Mesenchymal stem cell (in vitro differentiated cells and primary cell): Measurements from ENCODE around the gene ATP5MC2.
A peak's percentile ranks its signal among the peaks of the same experiment; 100 is the strongest.

ENCODE experiments used
- DNase-seq: peaks from one replicate; pipeline ENCODE4 v3.0.0-alpha.2; 2013
- H2AFZ ChIP-seq: one replicate; pipeline ENCODE4 v1.6.1; 2013; ENCODE audit warnings: low read depth, mild to moderate bottlenecking, control low read depth, inconsistent platforms, low read length, moderate library complexity
- H2AK5ac ChIP-seq: 2 replicates; pipeline ENCODE4 v1.6.1; 2013; ENCODE audit warnings: low read length, moderate library complexity, mild to moderate bottlenecking, inconsistent platforms; ENCODE audit not compliant: severe bottlenecking
- H2BK120ac ChIP-seq: one replicate; pipeline ENCODE4 v1.6.1; 2013; ENCODE audit warnings: low read depth, mild to moderate bottlenecking, inconsistent platforms, low read length, moderate library complexity
- H2BK12ac ChIP-seq, 2 experiments: one replicate each; pipeline ENCODE4 v1.6.1; 2013; ENCODE audit warnings: inconsistent platforms in 2 of 2, low read length in 2 of 2, mild to moderate bottlenecking in 2 of 2, moderate library complexity in 2 of 2, control low read depth in 1 of 2
- H2BK15ac ChIP-seq: one replicate; pipeline ENCODE4 v1.6.1; 2013; ENCODE audit warnings: mild to moderate bottlenecking, low read depth, inconsistent platforms; ENCODE audit not compliant: poor library complexity, severe bottlenecking
- H2BK5ac ChIP-seq: 2 replicates; pipeline ENCODE4 v1.6.1; 2013; ENCODE audit warnings: low read depth, mild to moderate bottlenecking, low read length, control low read depth, inconsistent platforms; ENCODE audit not compliant: poor library complexity, severe bottlenecking
- H3K14ac ChIP-seq, 2 experiments: one replicate each; pipeline ENCODE4 v1.6.1; 2013; ENCODE audit warnings: inconsistent platforms in 2 of 2, low read length in 2 of 2, control low read depth in 1 of 2, mild to moderate bottlenecking in 1 of 2, moderate library complexity in 1 of 2
- H3K18ac ChIP-seq, 2 experiments: one replicate each; pipeline ENCODE4 v1.6.1; 2013; ENCODE audit warnings: inconsistent platforms in 2 of 2, low read length in 2 of 2, control low read depth in 1 of 2, low read depth in 1 of 2, mild to moderate bottlenecking in 1 of 2
- H3K23ac ChIP-seq, 2 experiments: one replicate each; pipeline ENCODE4 v1.6.1; 2013; ENCODE audit warnings: inconsistent platforms in 2 of 2, low read length in 2 of 2, mild to moderate bottlenecking in 2 of 2, moderate library complexity in 2 of 2, control low read depth in 1 of 2
- H3K27ac ChIP-seq: 2 replicates; pipeline ENCODE4 v1.5.1; 2013; ENCODE audit warnings: mild to moderate bottlenecking, moderate library complexity, low read length, control low read depth, inconsistent platforms; ENCODE audit not compliant: poor library complexity, severe bottlenecking
- H3K27me3 ChIP-seq, 2 experiments: 2 replicates each; pipeline versions ENCODE4 v1.6.1 to v1.7.0; 2013; ENCODE audit warnings: low read length in 2 of 2, mild to moderate bottlenecking in 2 of 2, moderate library complexity in 2 of 2, control low read depth in 1 of 2, inconsistent platforms in 1 of 2; ENCODE audit not compliant: control insufficient read depth in 1 of 2, insufficient read depth in 1 of 2
- H3K36me3 ChIP-seq, 2 experiments: 2 replicates each; pipeline versions ENCODE4 v1.6.1 to v1.7.0; 2013; ENCODE audit warnings: low read length in 2 of 2, control low read depth in 1 of 2, inconsistent platforms in 1 of 2, low read depth in 1 of 2, mild to moderate bottlenecking in 1 of 2; ENCODE audit not compliant: insufficient read depth in 2 of 2, control insufficient read depth in 1 of 2
- H3K4ac ChIP-seq, 2 experiments: one replicate each; pipeline ENCODE4 v1.6.1; 2013; ENCODE audit warnings: inconsistent platforms in 2 of 2, low read length in 2 of 2, mild to moderate bottlenecking in 2 of 2, moderate library complexity in 2 of 2, control low read depth in 1 of 2, low read depth in 1 of 2
- H3K4me1 ChIP-seq: 2 replicates; pipeline ENCODE4 v1.6.1; 2013; ENCODE audit warnings: low read depth, low read length, control low read depth; ENCODE audit not compliant: control insufficient read depth, insufficient read depth
- H3K4me2 ChIP-seq: 2 replicates; pipeline ENCODE4 v1.6.1; 2013; ENCODE audit warnings: low read length, mild to moderate bottlenecking, inconsistent platforms; ENCODE audit not compliant: poor library complexity, severe bottlenecking
- H3K4me3 ChIP-seq, 2 experiments: 2 replicates each; pipeline versions ENCODE4 v1.5.1 to v1.7.0; 2013; ENCODE audit warnings: low read length in 2 of 2, mild to moderate bottlenecking in 2 of 2, control low read depth in 1 of 2, low read depth in 1 of 2; ENCODE audit not compliant: insufficient read depth in 1 of 2
- H3K79me1 ChIP-seq: replicated peaks from 2 replicates; pipeline ENCODE4 v1.6.1; 2013; ENCODE audit warnings: mild to moderate bottlenecking, control low read depth, low read length, inconsistent platforms; ENCODE audit not compliant: poor library complexity, severe bottlenecking
- H3K9ac ChIP-seq: 2 replicates; pipeline ENCODE4 v1.7.0; 2013; ENCODE audit warnings: mild to moderate bottlenecking, low read length, moderate library complexity
- H3K9me3 ChIP-seq: 2 replicates; pipeline ENCODE4 v1.7.0; 2013; ENCODE audit warnings: mild to moderate bottlenecking, low read length; ENCODE audit not compliant: control insufficient read depth
- H4K8ac ChIP-seq: one replicate; pipeline ENCODE4 v1.6.1; 2013; ENCODE audit warnings: inconsistent platforms, mild to moderate bottlenecking, low read length, moderate library complexity
- H4K91ac ChIP-seq: one replicate; pipeline ENCODE4 v1.6.1; 2013; ENCODE audit warnings: mild to moderate bottlenecking, low read length, inconsistent platforms
- WGBS: methylation state at CpG from one replicate; pipeline ENCODE4 v1.1.7; 2013; ENCODE audit warnings: mixed read lengths; 5-methylcytosine and 5-hydroxymethylcytosine counted together

The ATP5MC2 gene

GRCh38 chr12:53618275-53618674, 57.6 kb downstream of the ATP5MC2 start:
- no CpG with 5 or more reads among the region's 3 CpGs for whole genome bisulfite sequencing

DNA sequence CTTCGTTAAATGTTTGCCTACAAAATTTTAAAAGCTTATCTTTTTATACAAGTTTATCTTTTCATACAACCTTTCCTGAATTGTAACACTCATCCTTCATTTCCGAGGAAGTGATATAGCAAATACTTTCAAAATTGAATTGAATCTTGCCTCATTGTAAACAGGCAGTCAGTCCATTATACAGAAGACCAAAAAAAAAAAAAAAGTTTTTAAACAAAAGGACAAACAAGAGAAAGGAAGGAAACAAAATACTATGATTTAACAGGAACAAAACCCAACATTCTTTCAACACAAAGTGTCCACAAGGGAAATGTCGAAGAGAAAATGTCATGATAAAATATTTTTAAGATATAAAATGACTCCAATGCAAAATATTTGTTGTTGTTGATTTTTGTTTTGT, 58.2 kb downstream of the ATP5MC2 start:
- Histone ChIP-seq H3K18ac (no peak overlapping the region), H2BK120ac (no peak overlapping the region), H4K91ac (no peak overlapping the region), H3K79me1 (peaks cover 6% of the 10 kb centered on the region), H3K9ac (peak overlapping the region; percentile 85), H2BK15ac (no peak overlapping the region), H2BK12ac (no peak overlapping the region), H3K27me3 (no peaks in the 10 kb centered on the region), H3K4me3 (peak overlapping the region in 1 of 2 experiments; percentile 73), H3K14ac (no peak overlapping the region), H3K23ac (no peak overlapping the region), H3K4ac (no peak overlapping the region), H3K9me3 (no peaks in the 10 kb centered on the region), H3K27ac (no peak overlapping the region), H2AK5ac (no peak overlapping the region), H4K8ac (no peak overlapping the region), H3K4me1 (peaks cover 6% of the 10 kb centered on the region), H2BK5ac (no peak overlapping the region), H3K4me2 (no peak overlapping the region), H3K36me3 (peaks cover 4 to 19% of the 10 kb centered on the region in 2 experiments), H2AFZ (no peak overlapping the region)
- no peak for DNase-seq
- 94% methylated on average over 1 of the region's 3 CpGs for WGBS

More at GRCh38 chr12:53618275-53618674, 57.6 kb downstream of the ATP5MC2 start:
- Histone ChIP-seq H3K4me2 (no peak overlapping the region), H3K36me3 (peaks cover 3 to 19% of the 10 kb centered on the region in 2 experiments), H3K18ac (no peak overlapping the region), H3K9ac (peak overlapping the region; percentile 85), H3K4me1 (peaks cover 5% of the 10 kb centered on the region), H3K27ac (no peak overlapping the region), H2BK120ac (no peak overlapping the region), H3K79me1 (peaks cover 5% of the 10 kb centered on the region), H2AK5ac (no peak overlapping the region), H3K23ac (no peak overlapping the region), H3K9me3 (no peaks in the 10 kb centered on the region), H2AFZ (no peak overlapping the region), H4K91ac (no peak overlapping the region), H3K4ac (no peak overlapping the region), H3K14ac (no peak overlapping the region), H3K27me3 (no peaks in the 10 kb centered on the region), H2BK15ac (no peak overlapping the region), H2BK12ac (no peak overlapping the region), H4K8ac (no peak overlapping the region), H2BK5ac (no peak overlapping the region), H3K4me3 (peak overlapping the region in 1 of 2 experiments; percentile 73)
- no peak for DNase-seq

- H3K36me3 ChIP-seq = peaks cover 6 to 19% of the 10 kb centered on the region in 2 experiments
- peak overlapping the region; percentile 85 for H3K9ac ChIP-seq
- no peak overlapping the region for H4K8ac ChIP-seq
Observed at GRCh38 chr12:53616950-53617349, 58.9 kb downstream of the ATP5MC2 start.

More at GRCh38 chr12:53616950-53617349, 58.9 kb downstream of the ATP5MC2 start:
- Histone ChIP-seq H3K18ac (no peak overlapping the region), H2BK15ac (no peak overlapping the region), H2BK120ac (no peak overlapping the region), H3K4me1 (peaks cover 5% of the 10 kb centered on the region), H3K14ac (no peak overlapping the region), H3K4me3 (no peak overlapping the region), H3K9me3 (no peaks in the 10 kb centered on the region), H3K79me1 (peaks cover 6% of the 10 kb centered on the region), H3K23ac (no peak overlapping the region), H2AK5ac (no peak overlapping the region), H3K4me2 (no peak overlapping the region), H2AFZ (no peak overlapping the region), H3K4ac (no peak overlapping the region), H2BK5ac (no peak overlapping the region), H3K27ac (no peak overlapping the region), H3K27me3 (no peaks in the 10 kb centered on the region), H4K91ac (no peak overlapping the region), H2BK12ac (no peak overlapping the region)
- 100% methylated on average over 3 of the region's 4 CpGs for WGBS
- no peak for DNase-seq
